Measurements from ENCODE around the gene RORC.
"Not testable (repeated sequence)": the region's sequence is repeated elsewhere in the genome, so short reads cannot be mapped to it uniquely, and the experiment has no call there.

Gene RORC

DNA sequence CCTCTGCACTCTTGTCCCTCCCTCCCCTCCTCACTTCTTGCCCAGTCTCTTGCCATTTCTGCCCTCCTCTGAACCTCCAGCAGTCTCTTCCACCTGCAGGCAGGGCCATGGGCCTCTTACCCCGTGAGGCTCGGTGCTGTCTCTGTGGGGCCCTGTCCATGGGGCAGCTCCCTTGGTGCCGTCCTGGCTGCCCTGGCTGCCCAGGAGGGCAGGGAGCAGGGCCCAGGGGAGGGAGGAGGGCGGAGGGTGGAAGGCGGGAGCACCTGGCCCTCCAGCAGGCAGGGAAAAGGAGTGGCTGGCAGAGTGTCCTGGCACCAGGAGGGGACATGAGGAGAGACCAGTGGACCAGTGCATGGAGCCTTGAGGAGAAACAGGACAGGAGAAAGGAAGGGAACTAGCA is at the start of gene RORC:
TSS of gene RORC (minus strand) at position 198 of the 400 bp plus-strand sequence. CDS start at position 160, 38 bp downstream.
- DNase-seq: peak; percentile 51

DNA sequence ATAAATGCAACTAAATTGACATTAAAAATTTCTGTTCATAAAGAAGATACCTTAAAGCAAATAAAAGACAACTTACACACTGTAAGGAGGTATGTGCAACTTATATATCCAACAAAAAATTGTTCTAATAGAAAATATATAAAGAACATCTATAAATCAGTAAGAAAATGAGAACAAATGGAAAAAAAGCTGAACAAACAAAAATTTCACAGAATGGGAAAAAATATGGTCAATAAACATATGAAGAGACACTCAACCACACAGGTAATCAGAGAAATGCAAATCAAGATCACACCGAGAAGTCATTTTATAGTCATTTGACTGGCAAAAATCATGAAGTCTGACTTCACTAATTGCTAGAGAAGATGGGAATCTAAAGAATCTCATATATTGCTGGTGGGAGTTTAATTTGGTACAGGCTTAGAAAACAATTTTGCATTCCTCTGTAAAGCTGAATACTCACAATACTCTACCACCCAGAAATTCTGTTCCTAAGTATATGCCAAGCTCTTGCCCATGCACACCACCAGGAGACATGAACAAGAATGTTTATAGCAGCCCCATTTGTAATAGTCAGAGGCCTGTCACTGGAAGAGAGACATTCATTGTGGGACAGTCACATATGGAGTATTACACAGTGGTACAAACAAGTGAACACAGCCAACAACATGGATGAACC is 44.0 kb upstream of the RORC start:
- DNase-seq: no peak

DNA sequence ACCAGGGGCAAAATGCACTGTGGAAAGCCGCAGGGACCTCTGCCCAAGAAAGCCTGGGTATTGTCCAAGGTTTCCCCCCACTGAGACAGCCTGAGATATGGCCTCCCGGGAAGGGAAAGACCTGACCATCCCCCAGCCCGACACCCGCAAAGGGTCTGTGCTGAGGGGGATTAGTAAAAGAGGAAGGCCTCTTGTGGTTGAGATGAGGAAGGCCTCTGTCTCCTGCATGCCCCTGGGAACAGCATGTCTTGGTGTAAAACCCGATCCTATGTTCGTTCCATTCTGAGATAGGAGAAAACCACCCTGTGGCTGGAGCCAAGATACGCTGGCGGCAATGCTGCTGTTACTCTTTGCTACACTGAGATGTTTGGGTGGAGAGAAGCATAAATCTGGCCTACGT is 41.2 kb upstream of the RORC start:
- DNase-seq: not testable (repeated sequence)

DNA sequence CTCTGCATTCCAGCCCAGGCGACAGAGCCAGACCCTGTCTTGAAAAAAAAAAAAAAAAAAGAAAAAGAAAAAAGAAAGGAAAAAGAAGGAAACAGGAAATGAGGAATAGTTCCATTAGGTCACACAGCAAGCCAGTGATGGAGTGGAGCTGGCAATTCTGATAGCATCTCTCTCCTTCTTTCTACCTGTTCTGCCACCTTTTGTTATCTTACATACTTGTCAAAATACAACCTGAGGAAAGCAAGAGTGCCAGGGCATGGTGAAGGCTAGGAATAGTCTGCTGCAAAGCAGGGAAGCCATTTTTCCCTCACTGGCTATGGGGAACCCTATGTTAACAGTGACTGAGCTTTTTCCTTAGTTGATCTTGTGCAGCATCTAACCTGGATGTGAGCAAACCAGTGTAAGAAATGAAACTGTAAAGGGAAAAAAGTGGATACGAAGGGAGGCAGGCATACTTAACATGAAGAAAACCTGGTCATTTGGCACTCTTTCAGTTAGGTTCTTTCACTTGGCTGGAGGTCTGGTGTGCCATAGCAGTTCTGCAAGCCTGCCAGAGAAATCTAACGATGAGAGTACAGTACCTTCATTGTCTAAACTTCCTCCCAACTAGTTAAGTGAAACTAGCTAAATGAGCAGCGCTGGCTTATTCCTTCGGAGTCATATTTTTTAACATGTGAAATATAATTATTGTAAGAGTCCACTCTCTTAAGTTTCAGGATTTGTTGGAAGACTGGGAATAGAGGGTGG is 39.9 kb upstream of the RORC start:
- no peak for DNase-seq

DNA sequence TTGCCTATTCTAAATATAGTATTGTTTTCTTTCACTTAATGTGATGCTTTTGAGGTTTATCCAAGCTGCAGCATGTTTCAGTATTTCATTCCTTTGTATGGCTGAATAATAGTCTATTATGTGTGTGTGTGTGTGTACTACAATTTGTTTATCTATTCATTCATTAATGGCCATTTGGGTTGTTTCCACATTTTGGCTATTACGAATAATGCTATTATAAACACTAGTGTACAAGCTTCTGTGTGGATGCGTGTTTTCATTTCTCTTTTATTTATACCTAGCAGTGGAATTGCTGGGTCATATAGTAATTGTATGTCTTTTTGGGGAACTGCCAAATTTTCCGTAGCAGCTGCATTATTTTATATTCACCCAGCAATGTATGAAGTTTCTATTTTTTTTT is 36.9 kb upstream of the RORC start:
- DNase-seq: no peak

DNA sequence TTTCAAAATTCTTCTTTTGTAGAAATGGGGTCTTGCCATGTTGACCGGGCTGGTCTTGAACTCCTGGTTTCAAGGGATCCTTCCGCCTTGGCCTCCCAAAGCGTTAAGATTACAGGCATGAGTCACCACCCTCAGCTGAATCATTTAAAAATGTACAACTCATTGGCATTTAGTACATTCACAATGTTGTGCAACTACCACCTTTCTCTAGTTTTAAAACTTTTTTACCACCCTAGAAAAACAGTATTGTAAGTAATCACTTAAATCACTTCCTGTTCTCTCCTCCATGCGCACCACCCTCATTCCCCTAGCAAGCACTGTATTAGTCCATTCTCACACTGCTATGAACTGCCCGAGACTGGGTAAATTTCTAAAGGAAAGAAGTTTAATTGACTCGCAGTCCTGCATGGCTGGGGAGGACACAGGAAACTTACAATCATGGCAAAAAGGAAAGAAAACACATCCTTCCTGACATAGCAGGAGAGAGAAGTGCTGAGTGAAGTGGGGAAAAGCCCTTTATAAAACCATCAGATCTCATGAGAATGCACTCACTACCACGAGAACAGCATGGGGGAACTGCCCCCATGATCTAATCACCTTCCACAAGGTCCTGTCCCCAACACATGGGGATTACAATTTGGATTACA is 36.3 kb upstream of the RORC start:
- DNase-seq: no peak

DNA sequence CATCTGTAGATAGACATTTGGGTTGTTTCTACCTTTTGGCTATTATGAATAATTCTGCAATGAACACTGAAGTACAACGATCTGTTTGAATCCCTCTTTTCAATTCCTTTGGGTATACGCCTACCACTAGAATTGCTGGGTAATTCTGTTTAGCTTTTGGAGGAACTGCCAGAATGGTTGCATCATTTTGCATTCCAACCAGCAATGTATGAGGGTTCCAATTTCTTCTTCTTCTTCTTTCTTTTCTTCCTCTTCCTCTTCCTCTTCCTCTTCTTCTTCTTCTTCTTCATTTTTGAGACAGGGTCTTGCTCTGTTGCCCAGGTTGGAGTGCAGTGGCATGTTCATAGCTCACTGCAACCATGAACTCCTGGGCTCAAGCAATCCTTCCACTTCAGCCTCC is 35.7 kb upstream of the RORC start:
- no peak for DNase-seq

DNA sequence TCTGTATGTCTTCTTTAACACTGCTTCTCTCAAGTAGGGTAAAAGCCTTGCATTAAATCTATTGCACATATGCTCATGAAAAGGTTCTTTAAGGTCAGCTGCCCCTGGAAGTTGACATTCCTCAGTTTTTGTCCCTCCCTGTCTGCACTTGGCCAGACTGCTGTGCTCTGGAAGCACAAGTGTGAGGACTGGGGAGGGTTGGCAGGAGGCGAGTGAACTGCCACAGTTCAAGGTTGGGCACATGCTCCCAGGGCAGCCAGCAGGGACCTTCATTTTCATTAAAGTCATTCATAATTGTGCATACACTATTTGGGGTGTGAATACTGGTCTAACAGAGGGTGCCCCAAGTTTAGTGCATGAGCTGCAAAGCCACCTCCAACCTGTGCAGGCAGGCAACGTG is 32.8 kb upstream of the RORC start:
- DNase-seq: no peak

DNA sequence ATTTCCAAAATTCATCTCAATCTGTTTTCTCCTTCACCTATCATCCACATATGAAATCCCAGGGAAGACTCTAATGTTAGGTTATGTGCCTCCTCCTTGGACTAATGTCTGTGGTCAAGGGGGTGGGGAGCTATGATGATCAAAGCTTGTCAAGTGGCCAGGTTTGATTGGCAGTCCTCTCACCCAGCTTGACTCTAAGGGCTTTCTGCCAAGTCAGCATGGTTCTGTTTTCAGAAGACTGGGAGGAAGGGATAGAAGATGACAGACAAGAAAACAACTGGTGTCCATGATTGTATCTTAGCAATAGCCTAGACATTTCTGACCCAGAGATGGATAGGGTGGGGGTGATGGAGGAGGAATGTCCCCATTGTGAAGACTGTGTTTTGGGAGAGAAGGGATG is 31.0 kb upstream of the RORC start:
- no peak for DNase-seq

DNA sequence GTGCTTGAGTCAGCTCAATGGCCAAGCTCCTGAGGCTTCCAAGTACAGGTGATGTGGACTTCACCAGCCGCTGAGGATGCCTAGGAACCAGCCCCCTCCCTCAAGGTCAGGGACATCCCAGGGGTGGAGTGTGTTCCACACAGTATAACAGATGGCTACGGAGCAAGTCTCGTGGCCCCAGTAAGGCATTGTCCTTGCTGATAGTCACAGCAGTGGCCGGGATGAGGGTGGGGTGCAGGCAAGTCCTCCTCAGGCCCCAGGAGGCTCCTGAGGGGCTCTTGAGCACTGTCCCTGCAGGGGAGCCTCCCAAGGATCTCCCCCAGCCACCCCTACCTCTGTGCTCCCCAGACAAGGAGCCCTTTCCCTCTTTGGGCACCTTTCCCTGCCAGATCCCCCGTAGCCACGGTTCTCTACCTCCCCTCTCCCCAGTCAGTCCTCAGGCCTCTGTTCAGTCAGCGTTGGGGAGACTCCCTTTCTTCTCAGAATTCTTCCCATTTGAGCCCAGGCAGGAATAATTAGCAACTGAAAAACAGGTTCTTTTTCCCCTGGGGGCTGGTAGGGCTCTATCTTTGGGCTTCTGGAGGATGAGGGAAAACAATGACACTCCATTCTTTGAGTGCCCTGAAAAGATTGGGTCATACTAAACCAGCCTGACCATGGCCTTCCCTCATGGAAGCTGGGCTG is 29.0 kb upstream of the RORC start:
- DNase-seq: no peak

DNA sequence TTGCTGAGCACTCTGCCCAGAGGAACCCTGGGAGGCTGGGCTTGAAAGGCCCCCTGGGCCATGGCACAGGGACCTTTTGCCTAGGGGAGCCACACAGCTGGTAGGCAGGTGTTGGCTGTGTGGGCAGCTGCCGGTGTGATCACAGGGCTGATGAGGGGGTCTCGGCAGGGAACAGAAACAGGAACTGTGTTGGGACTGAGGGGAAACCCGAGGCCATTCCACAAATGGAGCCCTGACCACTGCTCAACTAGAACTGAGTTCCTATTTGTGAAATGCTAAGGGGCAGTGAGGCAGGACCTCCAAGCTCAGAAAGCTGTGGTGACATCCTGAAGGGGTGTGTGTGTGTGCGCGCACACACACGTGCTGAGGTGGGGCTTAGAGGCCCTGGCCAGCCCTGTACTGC is 28.3 kb upstream of the RORC start:
- no peak for DNase-seq

DNA sequence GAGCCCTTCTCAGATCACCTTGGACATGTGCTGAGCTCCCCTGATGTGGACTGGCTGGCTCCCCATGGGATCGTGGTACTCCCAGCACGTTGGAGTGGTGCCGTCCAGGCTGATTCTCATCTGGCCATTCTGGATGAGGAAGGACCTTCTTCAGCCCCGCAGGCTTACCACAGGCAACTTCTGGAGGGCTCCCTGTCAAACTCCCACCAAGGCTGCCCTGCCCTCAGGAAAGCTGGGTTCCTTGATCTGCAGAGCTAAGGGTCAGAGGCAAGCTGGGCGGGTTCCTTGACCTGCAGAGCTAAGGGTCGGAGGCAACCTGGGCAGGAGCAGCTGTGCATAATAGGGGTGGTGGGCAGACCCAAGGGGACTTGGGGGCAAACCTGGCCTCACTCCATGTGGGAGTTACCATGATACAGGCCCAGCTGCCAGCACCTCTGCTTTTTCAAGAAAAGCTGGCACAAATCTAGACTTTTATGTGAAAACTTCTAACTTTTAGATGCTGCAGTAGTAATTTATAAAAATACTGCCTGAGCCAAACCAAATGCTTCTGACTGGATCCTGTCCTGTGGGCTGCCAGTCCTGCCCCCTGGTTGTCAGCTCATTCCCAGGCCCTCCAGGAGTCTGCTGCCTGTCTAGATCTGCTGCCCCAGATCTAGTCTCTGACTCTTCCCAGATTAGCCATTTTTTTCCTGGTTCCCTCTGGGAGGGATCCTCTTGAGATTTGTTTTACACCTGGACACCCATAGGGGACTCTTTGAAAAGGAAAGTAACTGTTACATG is 27.5 kb upstream of the RORC start:
- DNase-seq: no peak

DNA sequence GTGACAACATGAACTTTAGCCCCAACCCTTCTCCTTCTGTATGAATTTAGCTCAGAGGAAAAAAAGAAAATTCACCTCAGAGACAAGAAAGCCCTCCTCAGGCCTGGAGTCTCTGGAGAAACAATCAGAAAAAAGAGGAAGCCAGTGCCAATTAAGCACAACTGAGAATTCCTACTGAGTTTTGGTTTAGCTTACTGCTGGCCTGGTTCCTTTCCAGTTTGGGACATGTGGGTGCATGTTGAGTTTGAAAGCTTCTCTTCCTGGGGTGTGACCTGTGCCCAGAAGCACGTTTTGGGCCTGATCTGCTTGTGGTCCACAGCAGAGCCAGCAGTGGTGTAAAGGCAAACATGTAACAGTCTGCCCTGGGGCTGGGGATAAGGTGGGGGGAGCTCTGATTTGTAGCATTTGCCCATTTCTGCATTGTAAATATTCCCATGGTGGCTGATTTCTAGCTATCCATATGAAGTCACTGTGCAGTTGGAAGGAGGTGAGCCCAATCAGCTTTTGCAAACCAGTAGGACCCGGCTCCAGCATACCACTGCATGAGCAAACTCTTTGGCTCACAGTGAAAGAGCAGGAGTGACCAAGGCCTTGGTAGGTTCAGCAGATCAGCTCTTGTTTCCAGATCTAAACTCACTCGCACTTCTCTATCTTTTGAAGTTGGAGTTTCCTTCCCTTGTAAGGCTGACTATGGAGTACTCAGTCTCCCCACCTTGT is 26.6 kb upstream of the RORC start:
- DNase-seq: no peak

DNA sequence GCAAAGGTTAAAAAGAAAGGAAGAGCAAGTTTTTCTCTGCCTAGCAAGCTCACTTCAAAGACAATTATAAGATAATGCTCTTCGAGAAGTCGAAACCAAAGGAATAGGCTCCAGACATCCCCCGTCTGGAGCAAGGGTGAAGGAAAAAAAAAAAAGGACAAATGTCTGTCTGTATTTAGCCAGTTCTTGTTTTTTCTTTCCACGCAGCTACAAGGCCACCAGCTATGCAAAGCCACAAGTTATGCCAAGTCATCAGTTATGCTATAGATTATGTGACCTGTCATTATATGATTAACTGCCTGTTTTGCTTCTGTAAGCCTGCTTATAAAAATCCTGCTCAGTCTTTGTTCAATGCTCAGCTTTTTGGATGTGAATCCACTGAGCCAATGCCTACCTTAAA is 24.3 kb upstream of the RORC start:
- no peak for DNase-seq

DNA sequence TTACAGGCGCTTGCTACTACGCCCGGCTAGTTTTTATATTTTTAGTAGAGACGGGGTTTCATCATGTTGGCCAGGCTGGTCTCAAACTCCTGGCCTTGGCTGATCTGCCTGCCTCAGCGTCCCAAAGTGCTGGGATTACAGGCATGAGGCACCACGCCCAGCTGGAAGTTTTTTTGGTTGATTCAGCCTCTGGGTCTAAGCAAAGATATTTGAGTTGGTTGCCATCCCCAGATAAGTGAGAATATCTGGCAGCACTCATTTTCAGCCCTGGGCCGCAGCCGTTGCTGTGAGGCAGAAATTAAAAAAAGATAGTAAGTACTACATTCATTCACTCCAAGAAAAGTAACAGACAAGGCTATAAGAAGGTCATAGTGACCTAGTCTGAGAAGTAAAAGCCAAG is 23.9 kb upstream of the RORC start:
- DNase-seq: not testable (repeated sequence)

DNA sequence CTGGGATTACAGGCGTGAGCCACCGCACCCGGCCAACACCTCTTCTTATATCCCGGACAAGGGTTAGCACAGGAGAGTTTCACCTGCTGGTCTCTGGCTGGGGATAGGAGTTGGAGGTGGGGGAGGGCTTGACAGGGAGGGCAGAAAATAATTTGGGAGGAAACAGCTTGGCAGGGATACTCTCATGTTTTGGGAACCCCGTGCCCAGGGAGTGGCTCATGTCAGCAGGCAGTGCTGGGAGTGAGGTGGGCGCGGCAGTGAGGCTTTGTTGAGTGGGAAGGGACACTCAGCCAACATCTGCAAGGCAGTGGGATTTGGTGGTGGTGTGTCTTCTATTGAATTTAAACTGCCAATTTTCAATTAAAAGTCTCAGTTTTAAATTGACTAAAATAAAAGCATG is 23.1 kb upstream of the RORC start:
- DNase-seq: no peak

DNA sequence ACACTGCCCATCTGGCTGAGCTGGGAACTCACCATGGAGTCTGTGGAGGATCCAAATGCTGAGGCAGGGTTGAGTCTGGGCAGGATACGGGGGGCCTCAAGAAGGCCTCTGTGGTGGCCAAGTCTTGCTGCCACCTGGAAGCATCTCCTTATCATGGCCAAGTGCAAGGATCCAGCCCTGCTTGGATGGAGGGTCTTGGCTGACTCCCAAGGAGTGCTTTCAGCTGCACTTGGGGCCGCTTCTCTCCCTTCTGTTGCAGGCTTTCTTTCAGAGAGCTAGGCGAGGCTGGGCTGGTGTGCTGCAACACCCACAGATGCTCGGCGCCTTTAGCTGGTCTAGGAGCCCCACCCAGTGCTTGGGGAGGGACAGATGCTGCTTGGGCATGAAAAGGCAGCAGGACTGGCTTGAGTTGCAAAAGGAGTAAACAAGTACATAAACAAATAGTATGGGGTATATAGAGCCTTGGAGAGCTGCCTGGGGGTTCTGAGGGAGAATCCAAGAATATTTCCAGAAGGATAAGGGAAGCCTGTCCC is 21.9 kb upstream of the RORC start, which contains the start of gene THEM5:
TSS of gene THEM5 (minus strand) at position 302 of the 533 bp plus-strand sequence. CDS start at position 155, 147 bp downstream.
- DNase-seq: no peak

DNA sequence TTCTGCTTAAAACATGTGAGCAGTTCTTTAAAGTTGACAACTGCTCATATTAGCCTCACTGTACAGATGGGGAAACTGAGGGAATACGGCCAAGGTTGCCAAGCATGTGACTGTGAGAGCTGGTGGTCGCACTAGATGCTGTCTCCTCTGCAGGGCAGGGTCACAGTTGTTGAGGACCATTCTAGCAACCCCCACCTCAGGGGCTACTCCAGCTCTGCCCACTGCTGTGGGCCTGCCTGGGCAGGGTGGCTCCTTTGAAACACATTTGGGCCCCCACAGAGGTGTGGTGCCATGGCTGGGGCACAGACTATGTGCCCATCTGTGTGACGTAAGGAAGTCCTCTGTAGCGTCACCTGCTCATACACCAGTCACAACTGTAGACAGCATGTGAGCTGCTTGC is 21.1 kb upstream of the RORC start:
- DNase-seq: no peak

DNA sequence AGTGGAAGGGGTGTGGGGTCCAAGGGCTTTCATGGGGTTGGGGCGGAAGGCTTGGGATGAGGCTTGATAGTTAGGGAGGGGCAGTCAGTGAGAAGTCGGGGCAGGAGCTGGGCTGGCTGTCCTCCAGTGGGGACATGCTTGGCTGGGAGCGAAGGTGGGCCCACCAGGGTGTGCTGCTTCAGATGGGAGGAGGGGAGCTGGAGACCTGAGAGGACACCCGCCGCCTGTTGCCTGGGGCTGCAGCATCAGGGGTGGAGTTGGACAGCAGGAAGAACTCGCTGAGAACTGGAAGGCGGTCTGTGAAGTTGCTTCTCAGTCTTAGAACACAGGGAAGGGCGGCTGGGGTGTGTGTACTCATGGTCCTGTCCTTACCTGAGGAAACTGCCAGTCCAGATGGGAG is 20.3 kb upstream of the RORC start:
- DNase-seq: no peak

DNA sequence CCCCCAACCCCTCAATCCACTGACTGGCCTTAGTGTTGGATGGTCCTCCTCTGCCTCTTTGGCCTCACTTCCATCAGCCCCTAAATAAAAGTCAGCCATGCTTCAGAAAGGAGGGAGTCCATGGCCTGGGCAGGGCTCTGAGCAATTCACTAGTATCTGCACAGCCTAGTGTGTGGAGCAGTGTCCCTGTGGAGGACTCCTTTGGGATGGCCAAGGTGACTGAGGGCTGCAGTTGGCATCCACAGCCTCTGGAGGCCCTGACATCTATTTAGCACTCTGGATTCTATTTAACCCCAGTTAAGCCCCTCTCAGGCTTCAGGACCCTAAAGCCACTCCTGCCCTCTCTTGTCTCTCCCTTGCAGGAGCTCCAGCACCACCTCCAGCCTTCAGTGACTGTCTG is 18.3 kb upstream of the RORC start:
- no peak for DNase-seq

DNA sequence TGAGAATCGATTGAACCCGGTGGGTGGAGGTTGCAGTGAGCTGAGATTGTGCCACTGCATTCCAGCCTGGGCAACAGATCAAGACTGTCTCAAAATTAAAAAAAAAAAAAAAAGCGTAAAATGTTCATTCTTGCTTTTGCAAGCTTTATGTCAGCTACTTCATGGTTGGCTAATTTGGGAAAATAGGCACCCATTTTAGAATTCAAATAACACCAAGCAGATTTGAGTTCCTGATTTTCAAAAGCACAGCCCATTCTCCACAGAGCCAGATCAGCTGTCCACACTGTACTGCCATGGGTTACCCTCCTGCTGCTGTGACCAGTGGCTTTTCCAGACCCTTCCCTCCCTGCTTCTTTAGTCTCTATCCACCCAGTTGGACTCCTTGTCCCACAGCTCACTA is 17.5 kb upstream of the RORC start:
- DNase-seq: no peak

All from NCI-H510A (cell line).